HG03064 (cell line): ENCODE measurements around the gene GLCCI1.
"Not testable (repeated sequence)": the region's sequence is repeated elsewhere in the genome, so short reads cannot be mapped to it uniquely, and the experiment has no call there.

Experiments used
- ATAC-seq: cut with Tn5 transposase; IDR thresholded peaks from one replicate; pipeline ENCODE4 v1.9.1; 2021; ENCODE audit warnings: low read depth; ENCODE audit not compliant: unreplicated experiment

The GLCCI1 gene

DNA sequence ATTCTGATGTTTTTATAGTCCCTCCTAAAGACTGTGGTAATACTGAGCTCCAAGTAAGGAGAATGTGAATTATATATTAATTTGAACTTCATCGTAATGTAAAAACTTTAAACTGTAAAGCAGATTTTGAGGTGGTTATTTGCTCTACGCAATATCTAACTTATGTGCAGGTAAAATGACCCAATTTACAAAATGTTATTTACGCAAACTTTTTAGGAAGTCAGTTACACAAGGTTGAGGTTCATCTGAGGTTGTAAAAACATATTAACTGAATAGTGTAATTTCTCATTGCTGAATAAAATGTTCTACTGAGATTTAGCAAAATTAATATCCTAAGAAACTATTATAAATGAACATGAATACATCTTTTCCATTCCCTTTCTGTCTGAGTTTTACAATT lies 15.8 kb downstream of the GLCCI1 start:
- no peak for ATAC-seq

DNA sequence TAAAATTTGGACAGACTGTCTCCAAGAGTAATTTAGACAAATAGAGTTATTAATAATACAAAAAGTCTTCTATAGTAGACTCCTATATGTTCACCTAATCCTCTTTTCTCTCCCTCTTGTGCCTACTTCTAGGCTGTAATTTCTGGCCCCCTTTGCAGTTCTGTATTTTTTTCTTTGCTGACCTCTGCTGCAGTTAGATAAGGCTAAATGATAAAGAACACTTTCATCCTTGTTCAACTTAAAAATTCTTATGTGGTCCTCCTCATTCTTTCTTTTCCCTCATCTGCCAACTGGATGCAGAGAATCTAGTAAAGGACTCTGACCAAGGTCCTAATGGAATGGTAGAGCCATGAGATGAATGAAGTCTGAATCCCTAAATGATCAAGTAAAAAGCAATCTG lies 20.1 kb downstream of the GLCCI1 start:
- no peak for ATAC-seq

DNA sequence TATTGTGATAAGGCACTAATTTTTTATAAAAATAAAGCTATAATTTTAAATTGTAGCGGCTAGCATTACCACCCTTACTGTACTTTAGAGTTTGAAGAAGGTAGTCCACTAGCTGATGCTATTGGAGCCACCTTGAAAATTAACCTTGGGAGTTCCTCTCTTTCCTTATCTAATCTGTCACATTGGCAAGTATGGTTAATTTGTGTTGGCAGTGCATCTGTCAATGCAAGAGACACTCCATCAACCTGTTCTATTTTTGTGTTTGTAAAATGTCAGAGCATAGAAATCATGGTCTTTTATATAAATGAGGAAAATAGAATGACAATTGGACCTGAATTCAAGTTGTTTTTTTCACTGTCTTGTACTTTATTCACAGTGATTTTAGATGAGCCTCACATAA lies 20.5 kb downstream of the GLCCI1 start:
- ATAC-seq, result no peak

DNA sequence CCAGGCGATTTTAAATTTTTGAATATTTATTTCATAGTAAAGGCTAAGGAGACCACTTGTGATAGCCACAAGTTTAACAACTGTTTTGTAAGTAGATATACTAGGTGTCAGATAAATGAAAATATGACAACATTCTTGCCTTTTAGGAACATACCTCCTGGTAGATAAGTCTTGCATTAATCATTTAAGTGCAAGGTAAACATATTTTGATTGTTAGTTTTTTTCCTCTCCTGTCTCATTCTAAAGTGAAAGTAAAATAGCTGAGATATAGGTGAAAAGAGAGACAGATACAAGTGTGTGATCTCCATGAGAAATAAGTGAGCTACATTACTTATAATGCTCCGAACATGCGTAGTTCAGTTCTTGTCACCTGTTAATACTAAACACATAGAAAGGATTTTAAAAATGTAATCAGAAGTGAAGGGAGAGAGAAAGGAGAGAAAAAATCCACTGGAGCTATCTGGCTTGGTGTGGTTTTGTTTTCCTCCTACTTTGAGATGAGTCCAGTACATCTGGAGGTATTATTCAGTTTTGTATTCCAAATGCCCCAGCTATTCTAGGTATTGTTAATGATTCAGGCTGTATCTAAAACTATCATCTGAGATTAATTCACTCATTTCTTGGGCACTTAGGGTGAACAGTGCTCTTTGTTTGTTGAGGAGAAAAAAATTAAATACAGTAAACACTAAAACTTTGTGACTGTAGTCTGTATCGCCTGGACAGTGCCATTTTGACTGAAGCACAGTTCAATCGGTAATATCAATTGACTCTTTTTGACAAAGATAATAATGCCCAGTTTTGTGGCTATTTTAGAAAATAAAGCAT lies 21.2 kb downstream of the GLCCI1 start:
- no peak for ATAC-seq

DNA sequence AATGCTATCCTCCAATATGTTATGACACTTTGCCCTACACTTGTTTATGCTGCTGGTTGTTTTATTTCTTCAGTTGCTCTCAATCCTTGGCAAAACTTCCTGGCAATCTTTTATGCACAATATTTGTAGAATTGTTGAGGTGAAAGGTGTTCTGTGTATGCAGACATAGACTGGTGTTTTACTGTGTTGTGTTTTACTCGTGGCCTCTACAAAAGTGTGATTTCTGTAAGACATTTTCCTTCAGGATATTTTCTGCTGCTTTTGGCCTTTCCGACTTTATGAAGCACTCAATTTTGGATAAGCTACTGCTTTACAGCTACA lies 21.8 kb downstream of the GLCCI1 start:
- no peak for ATAC-seq

DNA sequence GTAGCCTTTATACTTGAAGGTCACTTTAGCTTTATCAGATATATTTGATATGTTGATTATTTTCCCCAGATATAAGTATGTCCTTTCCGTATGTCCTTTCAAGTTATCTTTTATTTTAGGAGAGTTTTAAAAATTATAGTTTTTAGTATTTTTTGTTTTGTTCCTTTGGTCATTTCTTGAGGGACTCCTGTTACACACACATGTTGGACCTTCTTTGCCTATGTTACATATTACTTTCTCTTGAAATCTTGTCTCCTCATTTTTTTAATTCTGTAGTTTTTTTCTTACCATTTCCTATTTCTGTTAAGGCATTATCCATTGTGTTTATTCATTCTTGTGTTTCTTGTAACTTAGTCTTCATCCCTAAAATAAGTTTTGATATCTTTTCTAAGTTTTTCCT lies 23.9 kb downstream of the GLCCI1 start:
- no peak for ATAC-seq

DNA sequence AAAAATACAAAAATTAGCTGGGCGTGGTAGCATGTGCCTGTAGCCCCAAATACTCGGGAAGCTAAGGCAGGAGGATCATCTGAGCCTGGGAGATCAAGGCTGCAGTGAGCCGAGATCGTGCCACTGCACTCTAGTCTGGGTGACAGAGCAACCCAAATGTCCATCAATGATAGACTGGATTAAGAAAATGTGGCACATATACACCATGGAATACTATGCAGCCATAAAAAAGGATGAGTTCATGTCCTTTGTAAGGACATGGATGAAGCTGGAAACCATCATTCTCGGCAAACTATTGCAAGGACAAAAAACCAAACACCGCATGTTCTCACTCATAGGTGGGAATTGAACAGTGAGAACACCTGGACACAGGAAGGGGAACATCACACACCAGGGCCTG lies 26.8 kb downstream of the GLCCI1 start:
- ATAC-seq, result not testable (repeated sequence)

DNA sequence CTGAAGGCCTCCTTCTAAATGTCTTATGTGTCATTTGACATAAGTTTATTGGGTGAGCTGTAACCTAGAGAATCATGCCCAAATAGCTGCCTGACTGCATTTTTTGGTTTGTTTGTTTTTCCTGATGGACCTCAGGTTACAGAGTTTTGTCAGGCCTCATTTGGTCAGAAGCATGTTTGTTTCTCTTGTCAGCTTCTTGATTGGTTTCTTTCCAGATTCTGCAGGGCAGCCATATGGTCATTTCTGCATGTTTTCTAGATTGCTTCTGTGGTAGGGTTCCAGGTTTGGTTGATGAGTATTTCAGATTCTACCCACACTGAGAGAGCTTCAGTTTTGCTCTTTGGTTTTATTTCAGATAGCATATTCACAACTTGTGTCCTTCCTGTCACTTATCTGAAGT lies 28.0 kb downstream of the GLCCI1 start:
- ATAC-seq, result no peak

DNA sequence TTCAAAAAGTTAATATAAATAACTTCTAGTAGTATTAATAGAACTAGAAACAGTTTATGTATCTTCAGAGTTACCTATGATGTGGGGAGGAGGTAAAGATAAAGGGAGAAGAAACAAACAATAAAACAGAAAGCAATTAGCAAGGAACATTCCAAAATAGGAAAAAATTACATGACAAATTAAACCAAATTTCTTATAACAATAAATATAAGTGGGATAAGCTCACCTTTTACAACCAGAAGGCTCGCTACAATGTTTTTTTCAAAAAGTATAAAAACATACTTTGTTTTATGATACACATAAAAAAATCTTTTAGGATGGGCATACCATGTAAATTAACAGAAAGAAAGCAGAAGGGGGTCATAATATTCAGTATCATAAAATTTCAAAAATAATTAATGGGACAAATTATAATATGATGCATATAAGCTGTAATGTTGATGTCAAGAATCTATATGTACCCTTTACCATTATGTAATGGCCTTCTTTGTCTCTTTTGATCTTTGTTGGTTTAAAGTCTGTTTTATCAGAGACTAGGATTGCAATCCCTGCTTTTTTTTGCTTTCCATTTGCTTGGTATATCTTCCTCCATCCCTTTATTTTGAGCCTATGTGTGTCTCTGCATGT lies 31.8 kb downstream of the GLCCI1 start:
- ATAC-seq, result no peak

DNA sequence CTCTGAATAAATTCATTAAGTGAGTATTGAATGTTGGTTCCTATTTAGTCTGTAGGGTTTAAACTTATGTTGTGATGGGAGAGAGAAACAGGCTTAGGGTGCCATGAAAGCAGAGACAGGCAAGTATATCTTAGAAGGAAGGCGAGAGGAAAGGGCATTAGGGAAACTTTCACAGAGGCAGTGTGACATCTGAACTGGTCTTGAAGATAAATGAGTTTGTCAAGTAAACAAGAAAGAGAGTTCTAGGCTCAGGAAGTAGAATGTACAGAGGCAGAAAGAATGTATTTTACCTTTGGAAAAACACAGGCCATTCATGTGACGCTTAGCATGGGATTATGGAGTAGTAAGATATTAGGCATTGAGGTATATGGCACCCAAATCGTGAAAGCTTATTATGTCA lies 34.5 kb downstream of the GLCCI1 start:
- no peak for ATAC-seq

DNA sequence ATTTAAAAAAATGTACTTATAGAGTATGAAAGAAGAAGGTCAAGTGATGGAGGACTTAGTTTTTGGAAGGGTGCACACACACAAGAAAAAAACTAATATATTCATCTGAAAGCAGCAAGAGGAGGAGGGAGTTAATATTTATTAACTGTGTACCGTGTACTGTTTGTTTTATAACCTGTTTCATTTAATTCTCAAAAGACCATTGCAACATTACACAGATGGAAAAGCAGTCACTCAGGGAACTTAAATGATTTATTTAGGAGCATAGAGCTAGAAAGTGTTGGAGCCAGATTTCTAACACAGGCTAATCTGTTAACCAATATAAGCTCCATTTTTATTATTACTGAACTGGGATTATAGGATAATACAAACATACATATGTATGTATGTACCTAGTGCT lies 36.7 kb downstream of the GLCCI1 start:
- no peak for ATAC-seq

DNA sequence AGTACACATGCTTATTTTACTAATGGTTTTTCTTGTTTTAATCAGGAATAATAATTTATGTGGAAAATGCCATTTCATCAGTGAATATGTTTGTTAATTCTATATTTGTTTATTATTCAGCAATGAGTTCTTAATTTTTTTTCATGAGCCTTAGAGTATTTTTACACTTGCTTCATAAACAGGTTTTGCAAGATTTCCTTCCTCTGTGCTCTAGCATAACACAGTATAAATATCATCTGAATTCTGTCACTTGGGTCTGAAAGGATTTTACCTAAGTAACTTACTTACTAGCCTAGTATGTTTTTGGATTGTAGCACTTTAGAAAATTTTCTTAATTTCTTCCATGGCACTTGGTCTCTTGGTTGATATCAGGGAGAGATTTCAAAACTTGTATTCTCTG lies 45.8 kb downstream of the GLCCI1 start:
- no peak for ATAC-seq

DNA sequence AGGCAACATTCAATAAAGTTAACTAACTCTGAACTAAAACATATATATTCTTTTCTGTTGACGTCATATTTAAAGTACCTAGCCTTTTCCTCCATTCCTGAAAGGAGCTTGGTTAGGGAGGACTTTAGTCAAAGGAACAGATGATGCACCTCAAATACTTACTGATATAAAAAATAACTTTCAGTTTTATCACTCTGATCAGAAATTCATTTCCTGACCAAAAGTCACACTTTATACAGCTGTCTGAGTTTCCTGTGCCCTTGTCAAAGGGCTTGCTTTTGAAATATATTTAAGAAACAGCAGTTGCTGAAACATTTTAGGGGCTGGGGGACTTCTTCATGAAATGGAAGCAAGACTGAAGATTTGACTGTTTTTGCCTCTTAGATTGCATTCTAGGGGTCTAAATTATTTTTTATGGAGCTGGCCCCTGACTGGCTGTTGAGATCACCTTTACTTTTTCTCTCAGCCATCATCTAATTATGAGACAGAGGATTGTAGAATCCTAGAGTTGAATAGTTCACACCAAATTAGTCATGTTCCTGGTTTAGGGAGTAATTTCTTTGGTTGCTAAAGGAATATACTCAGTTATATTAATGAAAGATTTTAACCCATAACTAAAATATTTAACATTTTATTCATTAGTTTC lies 46.6 kb downstream of the GLCCI1 start:
- ATAC-seq, result no peak

DNA sequence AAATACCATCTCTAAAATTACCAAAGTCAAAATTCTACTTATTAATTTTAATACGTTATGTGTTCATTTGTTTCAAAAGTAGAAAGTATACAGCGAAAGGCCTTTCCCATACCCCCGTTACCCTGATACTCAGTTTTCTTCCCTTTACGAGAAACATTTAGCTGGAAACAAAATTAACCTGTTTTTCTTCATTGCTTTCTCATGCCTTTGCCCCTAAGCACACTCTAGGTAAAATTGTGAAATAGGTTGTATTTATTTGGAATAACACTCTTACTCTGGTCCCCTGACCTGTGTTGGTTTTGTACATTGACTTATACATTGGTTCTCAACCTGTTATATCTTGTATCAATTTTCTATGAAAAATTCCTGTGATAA lies 47.1 kb downstream of the GLCCI1 start:
- ATAC-seq, result no peak

DNA sequence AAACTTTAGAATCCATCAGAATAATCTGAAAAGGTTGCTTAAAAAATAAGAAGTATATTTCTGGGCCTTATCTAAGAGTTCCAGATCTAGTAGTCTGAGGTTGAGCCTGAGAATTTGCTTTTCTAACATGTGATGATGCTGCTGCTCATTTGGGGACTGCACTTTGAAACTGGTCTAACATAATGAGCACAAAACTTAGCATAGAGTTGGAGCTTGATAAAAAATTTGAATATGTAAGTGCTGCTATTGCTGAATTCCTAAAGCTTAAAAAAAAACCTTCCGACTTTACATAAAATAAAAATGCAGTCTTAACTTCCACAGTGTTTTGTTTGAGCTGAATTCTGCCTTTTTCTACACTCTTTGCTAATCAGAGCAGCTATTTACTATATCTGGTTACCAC lies 48.8 kb downstream of the GLCCI1 start:
- no peak for ATAC-seq

DNA sequence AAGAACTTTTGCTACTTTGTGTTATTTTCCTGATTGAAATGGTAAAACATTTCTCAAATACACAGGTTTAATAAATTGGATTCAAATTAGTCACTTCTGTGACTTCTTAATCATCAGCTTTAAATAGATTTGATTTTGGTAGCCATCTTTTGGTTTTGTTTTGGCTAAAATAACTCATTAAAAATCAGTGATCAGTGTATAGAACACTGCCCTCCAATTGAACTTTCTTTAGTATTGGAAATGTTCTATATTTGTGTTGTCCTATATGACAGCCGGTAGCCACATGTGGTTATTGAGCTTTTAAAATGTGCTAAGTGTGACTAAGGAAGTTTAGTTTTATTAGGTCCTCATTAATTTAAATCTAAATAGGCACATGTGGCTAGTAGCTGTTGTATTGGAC lies 50.4 kb downstream of the GLCCI1 start:
- ATAC-seq, result no peak

DNA sequence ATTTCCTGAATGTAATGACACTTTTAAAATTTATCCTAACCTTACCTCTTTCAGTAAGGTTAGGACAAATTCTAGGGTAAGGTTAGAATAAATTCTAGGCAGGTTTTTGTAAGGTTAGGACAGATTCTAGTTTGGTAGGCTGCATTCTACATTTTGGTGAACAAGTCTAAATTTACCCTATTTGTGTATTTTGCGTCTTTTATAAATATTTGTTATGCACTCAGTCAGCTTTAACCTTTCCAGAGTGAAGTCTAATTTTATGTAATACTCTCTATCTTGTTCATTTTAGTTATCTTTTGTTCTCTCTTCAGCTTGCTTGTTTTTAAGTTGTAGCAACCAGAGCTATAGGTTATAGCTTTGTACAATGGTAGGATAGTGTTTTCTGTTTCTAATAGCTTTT lies 54.0 kb downstream of the GLCCI1 start:
- ATAC-seq, result no peak

DNA sequence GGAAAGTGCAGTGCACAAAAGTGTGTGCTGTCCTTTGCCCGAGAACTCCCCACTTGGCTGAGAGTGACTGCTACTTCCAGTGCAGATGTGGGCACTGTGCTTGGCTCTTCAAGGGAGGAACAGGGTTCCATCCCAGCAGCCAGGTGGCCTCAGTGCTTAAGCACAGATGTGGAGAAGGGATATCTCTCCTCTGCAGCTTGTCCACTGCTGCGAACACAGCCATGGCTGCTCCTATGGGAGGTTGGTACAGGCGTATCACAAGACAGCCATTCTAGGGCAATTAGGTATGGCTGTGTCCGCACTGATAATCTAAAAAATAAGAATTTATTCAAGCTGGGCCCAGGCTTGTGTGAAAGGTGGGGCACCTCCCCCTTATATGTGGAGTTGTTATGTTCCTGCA lies 66.6 kb downstream of the GLCCI1 start:
- no peak for ATAC-seq

DNA sequence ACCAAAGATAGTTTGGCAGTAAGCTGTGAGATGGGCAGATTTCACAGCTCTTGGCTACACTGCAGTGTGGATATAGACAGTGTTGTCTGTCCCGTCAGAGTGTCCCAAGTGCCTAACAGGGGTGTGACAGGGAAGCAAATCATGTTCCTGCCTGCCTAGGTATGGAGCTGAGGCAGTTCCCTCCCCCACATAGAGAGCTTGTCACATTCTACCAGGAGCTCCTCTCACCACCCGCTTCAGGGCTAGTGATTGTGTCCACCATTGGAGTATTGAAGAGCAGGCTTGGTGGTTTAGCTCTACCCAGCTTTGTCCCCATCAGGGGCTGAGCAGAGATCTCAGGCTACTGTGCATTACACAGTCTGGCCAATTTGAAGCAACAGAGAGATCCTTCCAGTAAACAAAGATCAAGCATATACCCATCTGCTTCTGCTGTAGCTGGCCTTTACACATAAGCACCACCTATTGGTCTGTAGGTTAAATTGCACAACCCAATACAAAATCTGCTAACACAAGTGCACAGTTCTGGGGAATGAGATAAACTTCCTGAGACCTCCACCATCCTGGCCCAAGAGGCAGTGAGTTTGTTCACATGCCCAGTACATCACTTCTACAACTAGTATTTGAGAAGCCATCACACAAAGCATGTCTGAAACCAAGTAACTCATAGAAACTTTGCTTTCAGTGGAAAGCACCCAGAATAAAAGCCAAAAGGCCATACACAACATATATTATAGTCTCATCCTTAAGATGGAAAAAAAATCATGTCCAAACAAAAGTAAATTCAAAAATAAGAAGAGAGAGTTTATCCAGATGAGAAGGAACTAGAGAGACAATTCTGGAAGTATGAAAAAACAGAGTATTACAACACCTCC lies 67.3 kb downstream of the GLCCI1 start:
- no peak for ATAC-seq

DNA sequence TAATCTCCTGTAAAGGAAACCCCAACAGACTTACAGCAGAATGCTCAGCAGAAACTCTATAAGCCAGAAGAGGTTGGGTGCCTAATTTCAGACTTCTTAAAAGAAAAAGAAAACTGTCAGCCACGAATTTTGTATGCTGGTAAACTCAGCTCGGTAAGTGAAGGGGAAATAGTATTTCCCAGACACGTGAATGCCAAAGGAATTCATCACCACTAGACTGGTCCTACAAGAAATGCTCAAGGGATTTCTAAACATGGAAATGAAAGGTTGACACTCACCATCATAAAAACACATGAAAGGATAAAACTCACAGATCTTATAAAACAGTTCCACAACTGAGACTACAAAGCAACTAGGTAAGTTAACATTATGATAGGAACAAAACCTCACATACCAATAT lies 68.6 kb downstream of the GLCCI1 start:
- no peak for ATAC-seq

DNA sequence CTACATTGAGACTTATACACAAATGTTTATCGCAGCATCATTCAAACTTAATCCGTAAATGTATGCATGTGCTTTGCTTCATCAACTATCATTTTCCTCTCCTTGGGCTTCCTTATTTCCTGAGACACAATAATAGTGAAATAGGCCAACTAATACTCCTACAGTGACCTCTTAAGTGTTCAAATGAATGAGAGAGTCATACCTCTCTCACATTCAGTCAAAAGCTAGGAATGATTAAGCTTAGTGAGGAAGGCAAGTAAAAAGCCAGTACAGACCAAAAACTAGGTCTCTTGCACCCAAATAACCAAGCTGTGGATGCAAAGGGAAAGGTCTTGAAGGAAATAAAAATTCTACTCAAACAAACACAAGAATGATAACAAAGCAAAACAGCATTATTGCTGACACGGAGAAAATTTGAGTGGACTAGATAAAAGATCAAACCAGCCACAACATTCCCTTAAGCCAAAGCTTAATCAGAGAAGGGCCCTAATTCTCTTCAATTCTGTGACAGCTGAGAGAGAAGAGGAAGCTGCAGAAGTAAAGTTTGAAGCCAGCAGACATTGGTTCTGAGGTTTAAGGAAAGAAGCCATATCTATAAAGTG lies 72.3 kb downstream of the GLCCI1 start:
- no peak for ATAC-seq
